ENCODE data around the gene SH3RF3.

DNA sequence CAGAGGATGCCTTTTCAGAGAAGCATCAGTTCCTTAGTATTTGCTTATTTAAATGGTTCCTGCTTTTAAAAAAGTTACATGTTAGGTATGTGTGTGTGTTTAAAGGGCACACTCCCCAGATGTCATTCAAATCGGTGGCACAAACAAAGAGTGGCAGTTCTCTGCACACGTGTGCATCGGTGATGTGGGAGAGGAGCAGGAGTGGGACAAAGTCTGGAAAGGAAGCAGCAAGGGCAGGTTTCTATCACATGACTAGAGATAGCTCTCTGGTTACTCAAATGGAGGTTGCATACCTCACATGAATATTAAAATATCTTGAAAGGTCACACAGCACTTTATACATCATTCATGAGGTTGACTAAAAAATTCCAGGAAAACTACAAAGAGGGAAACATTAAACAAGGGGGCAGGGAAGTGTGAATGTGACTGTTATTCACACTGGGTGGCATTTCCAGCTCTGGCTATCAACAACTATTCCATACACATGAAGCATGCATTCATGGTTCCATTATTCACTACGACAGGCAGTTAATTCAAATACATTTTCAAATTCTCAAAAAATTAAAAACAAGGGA lies 420.1 kb downstream of the SH3RF3 start:
- TF ChIP-seq, protein P1, sequence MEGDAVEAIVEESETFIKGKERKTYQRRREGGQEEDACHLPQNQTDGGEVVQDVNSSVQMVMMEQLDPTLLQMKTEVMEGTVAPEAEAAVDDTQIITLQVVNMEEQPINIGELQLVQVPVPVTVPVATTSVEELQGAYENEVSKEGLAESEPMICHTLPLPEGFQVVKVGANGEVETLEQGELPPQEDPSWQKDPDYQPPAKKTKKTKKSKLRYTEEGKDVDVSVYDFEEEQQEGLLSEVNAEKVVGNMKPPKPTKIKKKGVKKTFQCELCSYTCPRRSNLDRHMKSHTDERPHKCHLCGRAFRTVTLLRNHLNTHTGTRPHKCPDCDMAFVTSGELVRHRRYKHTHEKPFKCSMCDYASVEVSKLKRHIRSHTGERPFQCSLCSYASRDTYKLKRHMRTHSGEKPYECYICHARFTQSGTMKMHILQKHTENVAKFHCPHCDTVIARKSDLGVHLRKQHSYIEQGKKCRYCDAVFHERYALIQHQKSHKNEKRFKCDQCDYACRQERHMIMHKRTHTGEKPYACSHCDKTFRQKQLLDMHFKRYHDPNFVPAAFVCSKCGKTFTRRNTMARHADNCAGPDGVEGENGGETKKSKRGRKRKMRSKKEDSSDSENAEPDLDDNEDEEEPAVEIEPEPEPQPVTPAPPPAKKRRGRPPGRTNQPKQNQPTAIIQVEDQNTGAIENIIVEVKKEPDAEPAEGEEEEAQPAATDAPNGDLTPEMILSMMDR (IDR thresholded peaks at IDR 0.05) = no peak
- no peak for TF ChIP-seq POLR2A (IDR thresholded peaks at IDR 0.05)

All from vagina (tissue), 2 donors.